HCT116 (cell line): ENCODE results near the gene SPATA17. TPM values are rescaled to one million over a fixed set of nuclear protein-coding genes. Genes with fewer than 3 reads are reported as not detected.

Source experiments
- ATAC-seq: fragments of 200-7000 bp; cut with Tn5 transposase; 2 replicates; pipeline ENCODE4 v1.9.1; 2020; ENCODE audit warnings: mild to moderate bottlenecking, moderate library complexity
- BruUV-seq: library from RNA; stranded (reverse); fragments of 400-500 nt; replicated peaks from 2 replicates; lab custom pipeline; 2021; lab: Mats Ljungman, UMichigan
- CTCF ChIA-PET: fragments of 300-600 bp; sonication (Branson Sonifier 250); formaldehyde crosslinking; loops from one replicate; lab custom pipeline; 2021; ENCODE audit warnings: antibody characterized with exemption; lab: Charles Lee
- POLR2A ChIA-PET: fragments of 300-600, 350-600 bp; sonication (Branson Sonifier 250); formaldehyde crosslinking; loops from one replicate; lab custom pipeline; 2021; ENCODE audit warnings: antibody characterized with exemption; lab: Charles Lee
- RAD21 ChIA-PET, 2 experiments: fragments of 300-600 bp; sonication (Branson Sonifier 250); formaldehyde crosslinking; loops; one replicate each; lab custom pipeline; 2023; ENCODE audit warnings: low total read pairs in 2 of 2; ENCODE audit not compliant: uncharacterized antibody in 2 of 2, unreplicated experiment in 2 of 2, low non-redundant PET in 1 of 2; lab: Charles Lee
- DNase-seq: peaks from one replicate; pipeline ENCODE4 v3.0.0-alpha.2; 2010; ENCODE audit warnings: low read depth, low spot score
- H2AFZ ChIP-seq: fragments of 200-600 bp; shearing (Covaris generic), sonication (generic); 2 replicates; pipeline ENCODE4 v1.6.1; 2017; ENCODE audit warnings: low read depth, mixed run types, mixed read lengths, antibody characterized with exemption, low read length; ENCODE audit not compliant: poor library complexity, severe bottlenecking
- H3K27ac ChIP-seq: 2 replicates; pipeline ENCODE4 v1.5.1; 2012; ENCODE audit warnings: low read depth, low read length
- H3K27me3 ChIP-seq: fragments of 200-600 bp; sonication (generic); 2 replicates; pipeline ENCODE4 v1.6.1; 2016; ENCODE audit warnings: mixed run types, low read length, mixed read lengths; ENCODE audit not compliant: insufficient read depth
- H3K36me3 ChIP-seq, 2 experiments: fragments of 200-500 bp in 1 of 2; fragments of 200-600 bp in 1 of 2; sonication (Bioruptor generic) in 1 of 2; sonication (generic) in 1 of 2; 2 replicates each; pipeline versions ENCODE4 v1.5.1 to v1.6.1; 2014 to 2016; ENCODE audit warnings: low read length in 2 of 2, inconsistent platforms in 1 of 2, mixed read lengths in 1 of 2, mixed run types in 1 of 2; ENCODE audit not compliant: insufficient read depth in 2 of 2, control insufficient read depth in 1 of 2
- H3K4me1 ChIP-seq, 2 experiments: fragments of 200-600 bp in 1 of 2; sonication (generic) in 1 of 2; 2 replicates each; pipeline versions ENCODE4 v1.5.1 to v1.6.1; 2012 to 2017; ENCODE audit warnings: low read length in 2 of 2, inconsistent platforms in 1 of 2, mild to moderate bottlenecking in 1 of 2, mixed read lengths in 1 of 2, mixed run types in 1 of 2, moderate library complexity in 1 of 2; ENCODE audit not compliant: insufficient read depth in 2 of 2, control insufficient read depth in 1 of 2
- H3K4me2 ChIP-seq: fragments of 200-600 bp; sonication (generic); 2 replicates; pipeline ENCODE4 v1.6.1; 2017; ENCODE audit warnings: mixed run types, low read length, mixed read lengths
- H3K4me3 ChIP-seq, 2 experiments: fragments of 200-600 bp in 1 of 2; sonication (generic) in 1 of 2; replicated peaks in 1 of 2; 2 replicates each; pipeline ENCODE4 v1.5.1; 2011 to 2016; ENCODE audit warnings: low read length in 2 of 2, control low read depth in 1 of 2, low read depth in 1 of 2, mild to moderate bottlenecking in 1 of 2, mixed read lengths in 1 of 2, mixed run types in 1 of 2
- H3K79me2 ChIP-seq: fragments of 200-600 bp; sonication (generic); 2 replicates; pipeline ENCODE4 v1.6.1; 2017; ENCODE audit warnings: mild to moderate bottlenecking, mixed run types, low read length, moderate library complexity, mixed read lengths; ENCODE audit not compliant: insufficient read depth
- H3K9ac ChIP-seq: fragments of 200-600 bp; sonication (generic); 2 replicates; pipeline ENCODE4 v1.6.1; 2016; ENCODE audit warnings: low read length, mixed read lengths
- H3K9me2 ChIP-seq: fragments of 200-600 bp; sonication (generic), shearing (Covaris generic); 2 replicates; pipeline ENCODE4 v1.6.1; 2017; ENCODE audit warnings: mixed run types, mild to moderate bottlenecking, moderate library complexity; ENCODE audit not compliant: insufficient read depth
- H3K9me3 ChIP-seq, 2 experiments: fragments of 200-500 bp in 1 of 2; fragments of 200-600 bp in 1 of 2; sonication (Bioruptor generic) in 1 of 2; sonication (generic) in 1 of 2; 2 replicates each; pipeline ENCODE4 v1.6.1; 2014 to 2017; ENCODE audit warnings: low read length in 2 of 2, mixed read lengths in 2 of 2, inconsistent platforms in 1 of 2, low read depth in 1 of 2, mild to moderate bottlenecking in 1 of 2, mixed run types in 1 of 2, moderate library complexity in 1 of 2; ENCODE audit not compliant: control insufficient read depth in 1 of 2, insufficient read depth in 1 of 2
- H4K20me1 ChIP-seq: fragments of 200-600 bp; sonication (generic), shearing (Covaris generic); 2 replicates; pipeline ENCODE4 v1.6.1; 2017; ENCODE audit warnings: mixed run types, mild to moderate bottlenecking, moderate library complexity; ENCODE audit not compliant: insufficient read depth
- ATF3 ChIP-seq: IDR thresholded peaks from 2 replicates; pipeline ENCODE4 v1.6.1; 2012
- CBX3 ChIP-seq: IDR thresholded peaks from 2 replicates; pipeline ENCODE4 v1.6.1; 2012; ENCODE audit warnings: low read depth
- CEBPB ChIP-seq: IDR thresholded peaks from 2 replicates; pipeline ENCODE4 v1.6.1; 2012; ENCODE audit warnings: low read depth
- CTCF ChIP-seq, 3 experiments: fragments of 200-600 bp in 1 of 3; sonication (generic) in 1 of 3; IDR thresholded peaks in 2 of 3; conservative IDR thresholded peaks in 1 of 3; 2 replicates each; pipeline ENCODE4 v1.5.1; 2012 to 2017; ENCODE audit warnings: low read depth in 2 of 3, low read length in 2 of 3, antibody characterized with exemption in 1 of 3, borderline replicate concordance in 1 of 3, control low read depth in 1 of 3, mild to moderate bottlenecking in 1 of 3, mixed read lengths in 1 of 3, mixed run types in 1 of 3, moderate library complexity in 1 of 3; ENCODE audit not compliant: insufficient read depth in 1 of 3
- EGR1 ChIP-seq: IDR thresholded peaks from 2 replicates; pipeline ENCODE4 v1.6.1; 2012; ENCODE audit warnings: low read depth
- ELF1 ChIP-seq: IDR thresholded peaks from 2 replicates; pipeline ENCODE4 v1.6.1; 2012; ENCODE audit warnings: low read depth, borderline replicate concordance
- EZH2phosphoT487 ChIP-seq: fragments of 200-600 bp; IDR thresholded peaks from 2 replicates; pipeline ENCODE4 v1.6.1; 2018; ENCODE audit warnings: antibody characterized with exemption, borderline replicate concordance
- FOSL1 ChIP-seq: IDR thresholded peaks from 2 replicates; pipeline ENCODE4 v1.6.1; 2012; ENCODE audit warnings: low read depth
- JUND ChIP-seq: IDR thresholded peaks from 2 replicates; pipeline ENCODE4 v1.6.1; 2012
- POLR2AphosphoS5 ChIP-seq: IDR thresholded peaks from 2 replicates; pipeline ENCODE4 v1.6.1; 2011; ENCODE audit warnings: mild to moderate bottlenecking, low read depth, low read length, moderate library complexity
- RAD21 ChIP-seq: IDR thresholded peaks from 2 replicates; pipeline ENCODE4 v1.6.1; 2012; ENCODE audit warnings: low read depth, mild to moderate bottlenecking
- SP1 ChIP-seq: IDR thresholded peaks from 2 replicates; pipeline ENCODE4 v1.6.1; 2012; ENCODE audit warnings: low read depth
- SRF ChIP-seq: IDR thresholded peaks from 2 replicates; pipeline ENCODE4 v1.6.1; 2012; ENCODE audit warnings: low read depth
- TCF7L2 ChIP-seq: IDR thresholded peaks from 2 replicates; pipeline ENCODE4 v1.7.0; 2011; ENCODE audit warnings: borderline replicate concordance, inconsistent platforms; ENCODE audit not compliant: insufficient read depth, insufficient read length; ENCODE audit errors: extremely low read depth
- YY1 ChIP-seq: IDR thresholded peaks from 2 replicates; pipeline ENCODE4 v1.6.1; 2011; ENCODE audit warnings: low read length, low read depth, moderate library complexity, mild to moderate bottlenecking; ENCODE audit not compliant: insufficient replicate concordance; ENCODE audit errors: extremely low read depth
- ZBTB33 ChIP-seq: IDR thresholded peaks from 2 replicates; pipeline ENCODE4 v1.6.1; 2011; ENCODE audit warnings: mild to moderate bottlenecking, low read length, moderate library complexity; ENCODE audit not compliant: insufficient replicate concordance; ENCODE audit errors: extremely low read depth
- ZFX ChIP-seq: fragments of 450-650 bp; IDR thresholded peaks from 2 replicates; pipeline ENCODE4 v1.6.1; 2017
- ZNF274 ChIP-seq: fragments of 200-500 bp; sonication (Bioruptor generic); IDR thresholded peaks from 2 replicates; pipeline ENCODE4 v1.6.1; 2014; ENCODE audit warnings: mild to moderate bottlenecking, low read depth, low read length, inconsistent platforms
- intact Hi-C: fragments of 100-400 bp; cut with micrococcal nuclease; formaldehyde crosslinking; loops from 2 replicates; pipeline ENCODE4 v1.10.0; 2022
- total RNA-seq: library from RNA; stranded (reverse); gene quantifications from one replicate; pipeline ENCODE4 v1.2.1, GENCODE V29; 2021; ENCODE audit not compliant: unreplicated experiment

The SPATA17 gene
- total RNA-seq, 1 experiment from 2014 or later = 2.5 TPM

GRCh38 chr1:217857061-217857460 is 225.9 kb downstream of the SPATA17 start:
- Histone ChIP-seq H3K27me3 (no peaks in the 10 kb centered on the region; the same call in 1 of the 2 replicates), H3K27ac (no peak overlapping the region), H3K36me3 (no peaks in the 10 kb centered on the region), H4K20me1 (no peaks in the 10 kb centered on the region), H3K4me3 (no peak overlapping the region), H3K4me1 (no peaks in the 10 kb centered on the region), H3K9me3 (no peaks in the 10 kb centered on the region), H3K79me2 (no peaks in the 10 kb centered on the region), H3K4me2 (no peak overlapping the region), H3K9ac (no peak overlapping the region), H3K9me2 (no peaks in the 10 kb centered on the region), H2AFZ (no peak overlapping the region)
- no peak for DNase-seq
- BruUV-seq = no TSS peak
- RAD21 ChIA-PET = no interaction called here
- no peak for ATAC-seq
- POLR2A ChIA-PET = no interaction called here
- CTCF ChIA-PET = no interaction called here
- intact Hi-C loops = no loop called here
- no peak for TF ChIP-seq SRF
- no peak for TF ChIP-seq CTCF (IDR thresholded peaks at IDR 0.05 in 2 of 3, conservative IDR thresholded peaks at IDR 0.05 in 1 of 3; ENCODE audit: borderline replicate concordance in 1 of 3, insufficient read depth in 1 of 3, low read depth in 2 of 3, low read length in 2 of 3)
- no peak for TF ChIP-seq SP1
- no peak for TF ChIP-seq CEBPB
- no peak for TF ChIP-seq EZH2phosphoT487
- TF ChIP-seq JUND = no peak
- no peak for TF ChIP-seq RAD21
- TF ChIP-seq YY1 = no peak
- TF ChIP-seq ZBTB33 = no peak
- no peak for TF ChIP-seq ZNF274
- no peak for TF ChIP-seq EGR1
- no peak for TF ChIP-seq TCF7L2
- TF ChIP-seq ELF1 = no peak
- TF ChIP-seq CBX3 = no peak
- no peak for TF ChIP-seq ATF3
- no peak for TF ChIP-seq ZFX
- no peak for TF ChIP-seq POLR2AphosphoS5
- TF ChIP-seq FOSL1 = no peak
